ENCODE measurements around the gene COPS6.

Gene COPS6

DNA sequence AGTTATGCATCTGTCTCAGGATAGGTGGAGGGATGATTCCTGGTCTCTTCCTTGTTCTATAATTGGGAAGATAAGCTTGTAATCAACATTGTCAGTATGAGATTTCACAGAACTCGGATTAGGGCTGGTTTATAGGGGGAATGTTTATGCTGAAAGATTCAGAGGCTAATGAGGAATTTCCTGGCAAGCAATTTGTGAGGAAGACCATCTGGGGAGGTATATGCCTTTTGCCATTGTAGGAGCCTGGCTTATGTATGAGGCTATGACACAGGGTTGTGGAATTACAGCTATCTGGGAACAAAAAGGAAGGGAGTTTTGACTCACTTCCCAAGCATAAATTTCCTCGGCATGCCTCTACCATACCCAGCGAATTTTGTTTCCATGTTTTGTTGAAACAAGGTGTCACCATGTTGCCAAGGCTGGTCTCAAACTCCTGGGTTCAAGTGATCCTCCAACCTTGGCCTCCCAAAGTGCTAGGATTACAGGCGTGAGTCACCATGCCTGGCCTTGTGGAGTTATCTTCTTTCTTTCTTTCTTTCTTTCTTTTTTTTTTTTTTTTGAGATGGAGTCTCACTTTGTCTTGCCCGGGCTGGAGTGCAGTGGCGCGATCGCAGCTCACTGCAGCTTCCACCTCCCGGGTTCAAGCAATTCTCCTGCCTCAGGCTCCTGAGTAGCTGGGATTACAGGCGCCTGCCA is 1.6 kb upstream of the COPS6 start (continued):
- TF ChIP-seq ARNTL (CRISPR knock-in tag; IDR thresholded peaks at IDR 0.05; ENCODE audit: borderline replicate concordance, low read depth), result no peak
- TF ChIP-seq, protein P1, sequence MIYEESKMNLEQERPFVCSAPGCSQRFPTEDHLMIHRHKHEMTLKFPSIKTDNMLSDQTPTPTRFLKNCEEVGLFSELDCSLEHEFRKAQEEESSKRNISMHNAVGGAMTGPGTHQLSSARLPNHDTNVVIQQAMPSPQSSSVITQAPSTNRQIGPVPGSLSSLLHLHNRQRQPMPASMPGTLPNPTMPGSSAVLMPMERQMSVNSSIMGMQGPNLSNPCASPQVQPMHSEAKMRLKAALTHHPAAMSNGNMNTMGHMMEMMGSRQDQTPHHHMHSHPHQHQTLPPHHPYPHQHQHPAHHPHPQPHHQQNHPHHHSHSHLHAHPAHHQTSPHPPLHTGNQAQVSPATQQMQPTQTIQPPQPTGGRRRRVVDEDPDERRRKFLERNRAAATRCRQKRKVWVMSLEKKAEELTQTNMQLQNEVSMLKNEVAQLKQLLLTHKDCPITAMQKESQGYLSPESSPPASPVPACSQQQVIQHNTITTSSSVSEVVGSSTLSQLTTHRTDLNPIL (CRISPR knock-in tag; IDR thresholded peaks at IDR 0.05; ENCODE audit: low read depth), result peak; percentile 62; the same call in 1 of the 2 replicates
- no peak for TF ChIP-seq ZNF565 (CRISPR knock-in tag; conservative IDR thresholded peaks at IDR 0.05; ENCODE audit: low read depth)

DNA sequence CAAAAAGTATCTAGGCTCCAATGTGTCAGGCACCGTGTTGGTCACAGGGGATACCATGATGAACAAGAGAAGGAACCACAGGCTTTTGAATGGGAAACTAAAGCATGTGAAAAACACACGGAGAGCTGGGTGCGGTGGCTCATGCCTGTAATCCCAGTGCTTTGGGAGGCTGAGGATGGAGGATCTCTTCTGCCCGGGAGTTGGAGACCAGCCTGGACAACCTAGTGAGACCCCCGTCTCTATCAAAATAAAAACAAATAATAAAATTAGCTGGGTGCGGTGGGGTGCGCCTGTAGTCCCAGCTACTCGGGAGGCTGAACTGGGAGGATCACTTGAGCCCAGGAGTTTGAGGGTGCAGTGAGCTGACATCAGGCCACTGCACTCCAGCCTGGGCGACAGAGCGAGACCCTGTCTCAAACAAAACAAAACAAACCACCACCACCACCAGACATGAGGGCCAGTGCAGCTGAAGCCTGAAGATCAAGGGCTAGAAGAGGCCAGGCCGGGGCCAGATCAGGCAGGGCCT is 611 bp upstream of the COPS6 start:
- no peak for ATAC-seq
- TF ChIP-seq, protein P1 (CRISPR knock-in tag; IDR thresholded peaks at IDR 0.05; ENCODE audit: low read depth), result peak; percentile 14; the same call in 1 of the 2 replicates
- TF ChIP-seq TCF4 (CRISPR knock-in tag; IDR thresholded peaks at IDR 0.05; ENCODE audit: borderline replicate concordance), result no peak

- ATAC-seq, result peak; percentile 2
Measured at GRCh38 chr7:100089458-100090196, 858 bp downstream of the COPS6 start.

More at GRCh38 chr7:100089458-100090196, 858 bp downstream of the COPS6 start:
- TF ChIP-seq ZC3H10 (CRISPR knock-in tag; IDR thresholded peaks at IDR 0.05) (no peak), PATZ1 (CRISPR knock-in tag; IDR thresholded peaks at IDR 0.05; ENCODE audit: borderline replicate concordance) (no peak), SNAI2 (CRISPR knock-in tag; IDR thresholded peaks at IDR 0.05) (no peak), RARB (CRISPR knock-in tag; IDR thresholded peaks at IDR 0.05) (no peak), ARNTL (CRISPR knock-in tag; IDR thresholded peaks at IDR 0.05; ENCODE audit: borderline replicate concordance, low read depth) (no peak), ZNF70 (CRISPR knock-in tag; IDR thresholded peaks at IDR 0.05) (no peak), ZFP30 (CRISPR knock-in tag; IDR thresholded peaks at IDR 0.05) (no peak), ZFP3 (CRISPR knock-in tag; IDR thresholded peaks at IDR 0.05) (no peak), ZNF565 (CRISPR knock-in tag; conservative IDR thresholded peaks at IDR 0.05; ENCODE audit: low read depth) (no peak), CSDC2 (CRISPR knock-in tag; IDR thresholded peaks at IDR 0.05) (no peak), PPARA (CRISPR knock-in tag; IDR thresholded peaks at IDR 0.05; ENCODE audit: borderline replicate concordance) (no peak), GLIS3 (CRISPR knock-in tag; IDR thresholded peaks at IDR 0.05) (no peak), OSR1 (CRISPR knock-in tag; IDR thresholded peaks at IDR 0.05) (no peak), ISL1 (CRISPR knock-in tag; IDR thresholded peaks at IDR 0.05) (no peak), ESRRG (CRISPR knock-in tag; IDR thresholded peaks at IDR 0.05) (no peak), BACH2 (CRISPR knock-in tag; IDR thresholded peaks at IDR 0.05; ENCODE audit: borderline replicate concordance) (no peak)
- TF ChIP-seq, protein P2, sequence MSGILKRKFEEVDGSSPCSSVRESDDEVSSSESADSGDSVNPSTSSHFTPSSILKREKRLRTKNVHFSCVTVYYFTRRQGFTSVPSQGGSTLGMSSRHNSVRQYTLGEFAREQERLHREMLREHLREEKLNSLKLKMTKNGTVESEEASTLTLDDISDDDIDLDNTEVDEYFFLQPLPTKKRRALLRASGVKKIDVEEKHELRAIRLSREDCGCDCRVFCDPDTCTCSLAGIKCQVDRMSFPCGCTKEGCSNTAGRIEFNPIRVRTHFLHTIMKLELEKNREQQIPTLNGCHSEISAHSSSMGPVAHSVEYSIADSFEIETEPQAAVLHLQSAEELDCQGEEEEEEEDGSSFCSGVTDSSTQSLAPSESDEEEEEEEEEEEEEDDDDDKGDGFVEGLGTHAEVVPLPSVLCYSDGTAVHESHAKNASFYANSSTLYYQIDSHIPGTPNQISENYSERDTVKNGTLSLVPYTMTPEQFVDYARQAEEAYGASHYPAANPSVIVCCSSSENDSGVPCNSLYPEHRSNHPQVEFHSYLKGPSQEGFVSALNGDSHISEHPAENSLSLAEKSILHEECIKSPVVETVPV (CRISPR knock-in tag; IDR thresholded peaks at IDR 0.05), result no peak
- TF ChIP-seq, protein P3, sequence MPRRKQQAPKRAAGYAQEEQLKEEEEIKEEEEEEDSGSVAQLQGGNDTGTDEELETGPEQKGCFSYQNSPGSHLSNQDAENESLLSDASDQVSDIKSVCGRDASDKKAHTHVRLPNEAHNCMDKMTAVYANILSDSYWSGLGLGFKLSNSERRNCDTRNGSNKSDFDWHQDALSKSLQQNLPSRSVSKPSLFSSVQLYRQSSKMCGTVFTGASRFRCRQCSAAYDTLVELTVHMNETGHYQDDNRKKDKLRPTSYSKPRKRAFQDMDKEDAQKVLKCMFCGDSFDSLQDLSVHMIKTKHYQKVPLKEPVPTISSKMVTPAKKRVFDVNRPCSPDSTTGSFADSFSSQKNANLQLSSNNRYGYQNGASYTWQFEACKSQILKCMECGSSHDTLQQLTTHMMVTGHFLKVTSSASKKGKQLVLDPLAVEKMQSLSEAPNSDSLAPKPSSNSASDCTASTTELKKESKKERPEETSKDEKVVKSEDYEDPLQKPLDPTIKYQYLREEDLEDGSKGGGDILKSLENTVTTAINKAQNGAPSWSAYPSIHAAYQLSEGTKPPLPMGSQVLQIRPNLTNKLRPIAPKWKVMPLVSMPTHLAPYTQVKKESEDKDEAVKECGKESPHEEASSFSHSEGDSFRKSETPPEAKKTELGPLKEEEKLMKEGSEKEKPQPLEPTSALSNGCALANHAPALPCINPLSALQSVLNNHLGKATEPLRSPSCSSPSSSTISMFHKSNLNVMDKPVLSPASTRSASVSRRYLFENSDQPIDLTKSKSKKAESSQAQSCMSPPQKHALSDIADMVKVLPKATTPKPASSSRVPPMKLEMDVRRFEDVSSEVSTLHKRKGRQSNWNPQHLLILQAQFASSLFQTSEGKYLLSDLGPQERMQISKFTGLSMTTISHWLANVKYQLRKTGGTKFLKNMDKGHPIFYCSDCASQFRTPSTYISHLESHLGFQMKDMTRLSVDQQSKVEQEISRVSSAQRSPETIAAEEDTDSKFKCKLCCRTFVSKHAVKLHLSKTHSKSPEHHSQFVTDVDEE (CRISPR knock-in tag; IDR thresholded peaks at IDR 0.05), result no peak

Data from SK-N-SH treated with all-trans-retinoic acid at 6 μM for 48 hours (cell line).